Skin epidermis (tissue), 12 donors: ENCODE data around the gene EPHA3.

Experiments used
- H3K27ac ChIP-seq, 21 experiments: fragments of 200-600 bp; sonication (generic) in 11 of 21; one replicate each; pipeline ENCODE4 v1.5.0; 2020; ENCODE audit warnings: mild to moderate bottlenecking in 3 of 21, inconsistent platforms in 2 of 21, moderate library complexity in 2 of 21
- H3K4me3 ChIP-seq, 7 experiments: fragments of 200-600 bp; sonication (generic) in 2 of 7; one replicate each; pipeline ENCODE4 v1.5.0; 2020; ENCODE audit warnings: inconsistent platforms in 2 of 7, mild to moderate bottlenecking in 2 of 7, moderate library complexity in 1 of 7

EPHA3 gene

GRCh38 chr3:89504432-89504831 lies 397.0 kb downstream of the EPHA3 start:
- Histone ChIP-seq H3K27ac (no peak overlapping the region), H3K4me3 (no peak overlapping the region)

GRCh38 chr3:89506462-89507103 lies 399.2 kb downstream of the EPHA3 start:
- no peak overlapping the region for H3K4me3 ChIP-seq
- H3K27ac ChIP-seq: no peak overlapping the region

DNA sequence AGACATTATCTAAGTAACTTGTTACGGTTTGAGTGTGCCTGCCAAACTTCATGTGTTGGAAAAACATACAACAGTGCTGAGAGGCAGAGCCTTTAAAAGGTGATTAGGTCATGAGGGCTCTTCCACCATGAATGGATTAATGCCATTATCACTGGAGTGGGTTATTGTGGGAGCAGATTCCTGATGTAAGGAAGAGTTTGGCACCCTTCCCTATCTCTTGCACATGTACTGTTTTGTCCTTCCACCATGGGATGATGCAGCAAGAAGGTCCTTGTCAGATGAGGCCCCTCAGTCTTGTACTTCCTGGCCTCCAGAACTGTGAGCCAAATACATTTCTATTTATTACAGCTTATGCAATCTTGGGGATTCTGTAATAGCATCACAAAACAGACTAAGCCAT lies 413.9 kb downstream of the EPHA3 start:
- H3K27ac ChIP-seq: no peak overlapping the region
- H3K4me3 ChIP-seq: no peak overlapping the region

DNA sequence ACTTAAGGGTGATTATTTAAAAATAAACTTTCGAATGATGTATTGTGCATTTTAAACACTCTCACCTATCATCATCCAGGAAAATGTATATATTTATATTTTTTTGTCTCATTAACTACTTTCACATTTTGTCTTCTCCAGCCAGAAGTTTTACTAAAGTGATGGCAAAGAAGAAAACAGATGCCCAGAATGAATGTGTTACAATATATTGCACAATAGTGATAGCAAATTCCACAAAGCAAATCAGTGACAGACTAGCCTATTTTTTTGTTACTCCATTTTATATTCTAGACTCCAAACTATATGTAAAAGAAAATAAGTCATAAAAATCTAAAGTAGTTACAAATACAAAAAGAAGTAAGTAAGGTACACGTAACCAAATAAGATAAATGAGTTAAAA lies 414.7 kb downstream of the EPHA3 start:
- H3K4me3 ChIP-seq: no peak overlapping the region
- H3K27ac ChIP-seq: no peak overlapping the region

- H3K27ac ChIP-seq: no peak overlapping the region
Measured at GRCh38 chr3:89525609-89526008, 418.2 kb downstream of the EPHA3 start.

GRCh38 chr3:89527736-89528305 lies 420.4 kb downstream of the EPHA3 start:
- Histone ChIP-seq H3K27ac (no peak overlapping the region), H3K4me3 (no peak overlapping the region)

More at GRCh38 chr3:89525609-89526008, 418.2 kb downstream of the EPHA3 start:
- no peak overlapping the region for H3K4me3 ChIP-seq
